Hepatocyte (in vitro differentiated cells): ENCODE data around the gene ALDH4A1.

Experiments used
- EZH2 ChIP-seq: fragments of 200-600 bp; sonication (generic); IDR thresholded peaks from 2 replicates; pipeline ENCODE4 v1.6.1; 2016; ENCODE audit warnings: antibody characterized with exemption, mild to moderate bottlenecking, borderline replicate concordance
- EZH2phosphoT487 ChIP-seq: fragments of 200-600 bp; sonication (generic); IDR thresholded peaks from one replicate; pipeline ENCODE4 v1.6.1; 2018; ENCODE audit warnings: antibody characterized with exemption, mild to moderate bottlenecking, low read depth, moderate library complexity; ENCODE audit not compliant: unreplicated experiment, severe bottlenecking
- TF ChIP-seq, protein P1 (sequence below): fragments of 200-600 bp; sonication (generic); IDR thresholded peaks from 2 replicates; pipeline ENCODE4 v1.5.1; 2016; ENCODE audit warnings: antibody characterized with exemption, mild to moderate bottlenecking; ENCODE audit not compliant: poor library complexity

GRCh38 chr1:18915341-18915740, 13.0 kb upstream of the ALDH4A1 start:
- TF ChIP-seq, protein P1, sequence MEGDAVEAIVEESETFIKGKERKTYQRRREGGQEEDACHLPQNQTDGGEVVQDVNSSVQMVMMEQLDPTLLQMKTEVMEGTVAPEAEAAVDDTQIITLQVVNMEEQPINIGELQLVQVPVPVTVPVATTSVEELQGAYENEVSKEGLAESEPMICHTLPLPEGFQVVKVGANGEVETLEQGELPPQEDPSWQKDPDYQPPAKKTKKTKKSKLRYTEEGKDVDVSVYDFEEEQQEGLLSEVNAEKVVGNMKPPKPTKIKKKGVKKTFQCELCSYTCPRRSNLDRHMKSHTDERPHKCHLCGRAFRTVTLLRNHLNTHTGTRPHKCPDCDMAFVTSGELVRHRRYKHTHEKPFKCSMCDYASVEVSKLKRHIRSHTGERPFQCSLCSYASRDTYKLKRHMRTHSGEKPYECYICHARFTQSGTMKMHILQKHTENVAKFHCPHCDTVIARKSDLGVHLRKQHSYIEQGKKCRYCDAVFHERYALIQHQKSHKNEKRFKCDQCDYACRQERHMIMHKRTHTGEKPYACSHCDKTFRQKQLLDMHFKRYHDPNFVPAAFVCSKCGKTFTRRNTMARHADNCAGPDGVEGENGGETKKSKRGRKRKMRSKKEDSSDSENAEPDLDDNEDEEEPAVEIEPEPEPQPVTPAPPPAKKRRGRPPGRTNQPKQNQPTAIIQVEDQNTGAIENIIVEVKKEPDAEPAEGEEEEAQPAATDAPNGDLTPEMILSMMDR: no peak
- TF ChIP-seq EZH2 (no peak), EZH2phosphoT487 (no peak)
